ENCODE results near the gene TRIP10. TPM values are rescaled to one million over a fixed set of nuclear protein-coding genes. Genes with fewer than 3 reads are reported as not detected.
A peak's percentile ranks its signal among the peaks of the same experiment; 100 is the strongest.

Gene TRIP10
- polyA plus RNA-seq, 1 donor from 2014 or later, result 0.76 TPM

DNA sequence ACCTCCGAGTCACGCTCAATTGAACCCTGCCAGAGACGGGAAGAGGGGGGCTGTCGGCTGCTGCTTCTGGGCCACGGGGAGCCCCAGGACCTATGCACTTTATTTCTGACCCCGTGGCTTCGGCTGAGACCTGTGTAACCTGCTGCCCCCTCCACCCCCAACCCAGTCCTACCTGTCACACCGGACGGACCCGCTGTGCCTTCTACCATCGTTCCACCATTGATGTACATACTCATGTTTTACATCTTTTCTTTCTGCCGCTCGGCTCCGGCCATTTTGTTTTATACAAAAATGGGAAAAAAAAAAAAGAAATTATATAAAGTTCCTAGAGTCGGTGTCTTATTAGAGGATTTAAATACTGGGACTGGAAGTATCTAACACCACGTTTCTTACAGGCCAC, 11.7 kb downstream of the TRIP10 start:
- Histone ChIP-seq H2AFZ (ENCODE audit: low read depth, low read length) (no peak overlapping the region), H3K4me2 (ENCODE audit: low read length) (no peak overlapping the region), H3K79me2 (replicated peaks; ENCODE audit: insufficient read depth, low read length) (no peaks in the 10 kb centered on the region), H3K27ac (ENCODE audit: low read length) (no peak overlapping the region), H3K9me3 (ENCODE audit: low read length) (no peaks in the 10 kb centered on the region), H3K9ac (ENCODE audit: low read length) (no peak overlapping the region), H3F3A (ENCODE audit: insufficient read depth, low read length, poor library complexity, severe bottlenecking) (no peaks in the 10 kb centered on the region), H3K36me3 (ENCODE audit: insufficient read depth, low read length) (no peaks in the 10 kb centered on the region), H3K4me3 (ENCODE audit: low read length) (no peak overlapping the region), H3K27me3 (ENCODE audit: insufficient read depth, low read depth, low read length) (peaks cover 8% of the 10 kb centered on the region), H4K20me1 (ENCODE audit: insufficient read depth) (no peaks in the 10 kb centered on the region), H3K9me2 (ENCODE audit: insufficient read depth, low read length) (no peaks in the 10 kb centered on the region)
- no peak for TF ChIP-seq MXI1 (conservative IDR thresholded peaks at IDR 0.05; ENCODE audit: poor library complexity, severe bottlenecking)
- TF ChIP-seq EP300 (conservative IDR thresholded peaks at IDR 0.05; ENCODE audit: poor library complexity, severe bottlenecking), result no peak
- no peak for TF ChIP-seq RAD21 (conservative IDR thresholded peaks at IDR 0.05)

GRCh38 chr19:6752256-6753177, 13.0 kb downstream of the TRIP10 start:
- no peaks in the 10 kb centered on the region for H3K9me2 ChIP-seq (ENCODE audit: insufficient read depth, low read length)

DNA sequence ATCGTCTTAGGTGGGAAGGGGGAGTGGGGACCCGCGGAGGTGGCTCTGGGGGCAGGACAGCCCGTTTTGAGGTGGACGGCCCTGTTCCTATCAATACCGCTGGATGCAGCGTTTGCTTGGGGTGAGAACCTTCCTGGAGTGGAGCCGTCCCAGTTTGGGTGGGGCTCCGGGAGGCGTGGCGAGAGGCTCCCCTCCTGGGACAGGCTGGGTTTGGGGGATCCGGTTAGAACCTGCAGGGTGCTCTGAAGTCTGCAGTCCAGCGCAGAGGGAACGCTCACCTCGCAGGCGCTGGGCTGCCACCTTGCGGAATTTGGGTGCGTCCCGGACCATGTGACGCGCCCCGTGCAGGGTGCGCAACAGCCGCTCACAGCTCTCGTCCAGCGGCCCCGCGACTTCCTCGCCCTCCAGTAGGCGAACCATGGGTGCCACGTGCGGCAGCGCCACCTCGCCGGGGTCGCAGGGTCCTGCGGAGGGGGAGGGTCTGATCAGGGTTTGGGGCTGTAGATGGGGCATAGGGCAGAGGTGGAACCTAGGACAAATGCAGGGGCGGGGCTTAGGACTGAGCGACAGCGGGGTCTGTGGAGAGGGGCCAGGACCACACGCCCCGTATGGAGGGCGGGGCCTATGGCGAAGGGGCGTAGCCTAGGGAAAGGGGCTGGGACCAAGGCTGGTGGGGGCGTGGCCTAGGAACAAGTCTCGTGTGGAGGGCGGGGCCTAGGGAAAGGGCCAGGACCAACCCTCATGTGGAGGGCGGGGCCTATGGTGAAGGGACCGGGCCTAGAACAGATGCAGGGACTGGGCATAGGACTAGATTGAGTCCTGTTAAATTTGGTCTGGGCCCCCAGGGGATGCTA, 13.9 kb downstream of the TRIP10 start:
- H3K4me3 ChIP-seq (ENCODE audit: low read length), result peak overlapping the region; percentile 58
- no peaks in the 10 kb centered on the region for H3K36me3 ChIP-seq (ENCODE audit: insufficient read depth, low read length)
- H3K9ac ChIP-seq (ENCODE audit: low read length), result no peak overlapping the region
- no peaks in the 10 kb centered on the region for H3K79me2 ChIP-seq (replicated peaks; ENCODE audit: insufficient read depth, low read length)
- H3F3A ChIP-seq (ENCODE audit: insufficient read depth, low read length, poor library complexity, severe bottlenecking), result no peaks in the 10 kb centered on the region
- H3K4me2 ChIP-seq (ENCODE audit: low read length), result no peak overlapping the region
- no peaks in the 10 kb centered on the region for H3K9me2 ChIP-seq (ENCODE audit: insufficient read depth, low read length)
- H3K9me3 ChIP-seq (ENCODE audit: low read length), result no peaks in the 10 kb centered on the region
- H3K27ac ChIP-seq (ENCODE audit: low read length), result no peak overlapping the region
- H4K20me1 ChIP-seq (ENCODE audit: insufficient read depth), result no peaks in the 10 kb centered on the region
- H3K27me3 ChIP-seq (ENCODE audit: insufficient read depth, low read depth, low read length), result peaks cover 8% of the 10 kb centered on the region
- H2AFZ ChIP-seq (ENCODE audit: low read depth, low read length), result no peak overlapping the region
- TF ChIP-seq CTCF (IDR thresholded peaks at IDR 0.05; ENCODE audit: poor library complexity, severe bottlenecking) (peak; percentile 39), EP300 (conservative IDR thresholded peaks at IDR 0.05; ENCODE audit: poor library complexity, severe bottlenecking) (no peak), POLR2AphosphoS5 (IDR thresholded peaks at IDR 0.05) (no peak), EZH2 (IDR thresholded peaks at IDR 0.05; ENCODE audit: borderline replicate concordance, insufficient read depth, low read length, poor library complexity, severe bottlenecking) (no peak), TAF1 (IDR thresholded peaks at IDR 0.05; ENCODE audit: low read depth) (no peak), MXI1 (conservative IDR thresholded peaks at IDR 0.05; ENCODE audit: poor library complexity, severe bottlenecking) (no peak), RAD21 (conservative IDR thresholded peaks at IDR 0.05) (peak; percentile 17)
- TF ChIP-seq, protein P1, sequence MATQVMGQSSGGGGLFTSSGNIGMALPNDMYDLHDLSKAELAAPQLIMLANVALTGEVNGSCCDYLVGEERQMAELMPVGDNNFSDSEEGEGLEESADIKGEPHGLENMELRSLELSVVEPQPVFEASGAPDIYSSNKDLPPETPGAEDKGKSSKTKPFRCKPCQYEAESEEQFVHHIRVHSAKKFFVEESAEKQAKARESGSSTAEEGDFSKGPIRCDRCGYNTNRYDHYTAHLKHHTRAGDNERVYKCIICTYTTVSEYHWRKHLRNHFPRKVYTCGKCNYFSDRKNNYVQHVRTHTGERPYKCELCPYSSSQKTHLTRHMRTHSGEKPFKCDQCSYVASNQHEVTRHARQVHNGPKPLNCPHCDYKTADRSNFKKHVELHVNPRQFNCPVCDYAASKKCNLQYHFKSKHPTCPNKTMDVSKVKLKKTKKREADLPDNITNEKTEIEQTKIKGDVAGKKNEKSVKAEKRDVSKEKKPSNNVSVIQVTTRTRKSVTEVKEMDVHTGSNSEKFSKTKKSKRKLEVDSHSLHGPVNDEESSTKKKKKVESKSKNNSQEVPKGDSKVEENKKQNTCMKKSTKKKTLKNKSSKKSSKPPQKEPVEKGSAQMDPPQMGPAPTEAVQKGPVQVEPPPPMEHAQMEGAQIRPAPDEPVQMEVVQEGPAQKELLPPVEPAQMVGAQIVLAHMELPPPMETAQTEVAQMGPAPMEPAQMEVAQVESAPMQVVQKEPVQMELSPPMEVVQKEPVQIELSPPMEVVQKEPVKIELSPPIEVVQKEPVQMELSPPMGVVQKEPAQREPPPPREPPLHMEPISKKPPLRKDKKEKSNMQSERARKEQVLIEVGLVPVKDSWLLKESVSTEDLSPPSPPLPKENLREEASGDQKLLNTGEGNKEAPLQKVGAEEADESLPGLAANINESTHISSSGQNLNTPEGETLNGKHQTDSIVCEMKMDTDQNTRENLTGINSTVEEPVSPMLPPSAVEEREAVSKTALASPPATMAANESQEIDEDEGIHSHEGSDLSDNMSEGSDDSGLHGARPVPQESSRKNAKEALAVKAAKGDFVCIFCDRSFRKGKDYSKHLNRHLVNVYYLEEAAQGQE (IDR thresholded peaks at IDR 0.05; ENCODE audit: borderline replicate concordance), result no peak

More at GRCh38 chr19:6752256-6753177, 13.0 kb downstream of the TRIP10 start:
- peak overlapping the region; percentile 58 for H3K4me3 ChIP-seq (ENCODE audit: low read length)
- H3K27ac ChIP-seq (ENCODE audit: low read length), result no peak overlapping the region
- no peak overlapping the region for H3K9ac ChIP-seq (ENCODE audit: low read length)
- H3K27me3 ChIP-seq (ENCODE audit: insufficient read depth, low read depth, low read length), result peaks cover 8% of the 10 kb centered on the region
- no peaks in the 10 kb centered on the region for H3K36me3 ChIP-seq (ENCODE audit: insufficient read depth, low read length)
- H2AFZ ChIP-seq (ENCODE audit: low read depth, low read length), result no peak overlapping the region
- H3K9me3 ChIP-seq (ENCODE audit: low read length), result no peaks in the 10 kb centered on the region
- H3K79me2 ChIP-seq (replicated peaks; ENCODE audit: insufficient read depth, low read length), result no peaks in the 10 kb centered on the region
- no peaks in the 10 kb centered on the region for H4K20me1 ChIP-seq (ENCODE audit: insufficient read depth)
- TF ChIP-seq, protein P1 (IDR thresholded peaks at IDR 0.05; ENCODE audit: borderline replicate concordance), result no peak
- no peak overlapping the region for H3K4me2 ChIP-seq (ENCODE audit: low read length)
- H3F3A ChIP-seq (ENCODE audit: insufficient read depth, low read length, poor library complexity, severe bottlenecking), result no peaks in the 10 kb centered on the region
